Measurements from ENCODE around the gene FSTL4.
"Not testable (repeated sequence)": the region's sequence is repeated elsewhere in the genome, so short reads cannot be mapped to it uniquely, and the experiment has no call there.

Gene FSTL4

DNA sequence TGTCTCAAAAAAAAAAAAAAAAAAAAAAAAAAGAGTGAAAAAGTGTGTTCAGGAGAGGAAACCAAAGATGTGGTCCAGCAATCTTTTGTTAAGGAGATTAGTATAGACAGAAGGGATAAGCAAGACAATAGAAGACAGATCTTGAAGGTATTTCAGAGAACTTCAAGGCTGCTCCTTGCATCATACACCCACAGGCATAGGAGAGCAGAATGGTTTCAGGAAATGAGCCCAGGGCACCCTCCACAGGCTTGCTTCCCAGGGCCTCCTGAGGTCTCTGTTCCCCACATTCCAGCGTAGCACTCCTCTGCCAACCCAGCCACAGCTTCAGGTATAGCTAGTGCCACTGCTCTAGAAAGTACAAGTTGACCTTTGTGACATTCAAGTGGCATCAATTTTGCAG, 65.8 kb downstream of the FSTL4 start:
- no peak for DNase-seq

DNA sequence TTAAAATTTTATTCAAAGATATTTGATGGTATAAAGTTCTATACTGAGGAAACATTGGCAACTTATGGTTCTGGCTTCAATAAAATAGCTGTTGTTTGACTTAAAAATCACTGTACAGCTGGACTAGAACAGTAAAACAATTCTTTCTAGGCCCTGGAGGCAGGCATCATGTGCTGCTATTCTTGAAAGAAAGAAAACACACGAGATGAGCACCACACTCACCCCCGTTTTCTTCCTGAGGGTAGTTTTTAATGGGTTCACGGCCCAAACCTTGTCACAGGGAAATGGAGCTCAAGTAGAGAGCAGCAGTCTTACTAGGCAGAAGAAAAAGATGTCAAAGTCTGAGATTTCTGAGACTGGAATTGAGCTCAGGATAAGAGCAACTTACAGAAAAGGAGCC, 68.0 kb downstream of the FSTL4 start:
- no peak for DNase-seq

DNA sequence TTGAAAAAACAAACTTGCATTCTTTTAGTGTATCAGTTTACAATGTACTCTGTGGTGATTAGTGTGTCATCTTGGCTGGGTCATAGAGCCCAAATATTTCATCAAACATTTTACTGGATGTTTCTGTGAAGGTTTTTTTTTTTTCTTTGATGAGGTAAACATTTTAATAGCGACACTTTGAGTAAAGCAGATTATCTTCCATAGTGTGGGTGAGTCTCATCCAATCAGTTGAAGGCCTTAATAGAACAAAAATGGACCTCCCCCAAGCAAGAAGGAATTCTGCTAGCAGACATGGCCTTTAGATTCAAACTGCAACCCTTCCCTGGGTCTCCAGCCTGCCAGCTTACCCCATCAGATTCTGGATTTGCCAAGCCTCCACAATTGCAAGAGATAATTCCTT, 72.5 kb downstream of the FSTL4 start:
- no peak for DNase-seq

DNA sequence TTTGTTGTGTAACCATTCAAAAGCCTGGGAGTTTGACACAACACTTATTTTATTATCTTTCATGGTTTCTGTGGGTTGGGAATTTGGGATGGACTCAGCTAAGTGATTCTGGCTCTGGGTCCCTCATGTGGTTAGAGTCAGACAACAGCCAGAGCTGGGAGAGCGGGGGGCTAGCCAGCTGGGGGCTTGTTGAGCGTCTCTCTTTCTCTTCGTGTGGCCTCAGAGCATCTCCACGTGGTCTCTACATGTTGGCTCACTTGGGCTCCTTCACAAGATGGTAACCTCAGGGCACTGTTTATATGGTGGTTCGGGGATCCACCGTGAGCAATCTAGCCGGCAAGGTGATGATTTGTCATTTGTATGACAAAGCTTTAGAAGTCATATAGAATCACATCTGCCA, 73.6 kb downstream of the FSTL4 start:
- DNase-seq = no peak

DNA sequence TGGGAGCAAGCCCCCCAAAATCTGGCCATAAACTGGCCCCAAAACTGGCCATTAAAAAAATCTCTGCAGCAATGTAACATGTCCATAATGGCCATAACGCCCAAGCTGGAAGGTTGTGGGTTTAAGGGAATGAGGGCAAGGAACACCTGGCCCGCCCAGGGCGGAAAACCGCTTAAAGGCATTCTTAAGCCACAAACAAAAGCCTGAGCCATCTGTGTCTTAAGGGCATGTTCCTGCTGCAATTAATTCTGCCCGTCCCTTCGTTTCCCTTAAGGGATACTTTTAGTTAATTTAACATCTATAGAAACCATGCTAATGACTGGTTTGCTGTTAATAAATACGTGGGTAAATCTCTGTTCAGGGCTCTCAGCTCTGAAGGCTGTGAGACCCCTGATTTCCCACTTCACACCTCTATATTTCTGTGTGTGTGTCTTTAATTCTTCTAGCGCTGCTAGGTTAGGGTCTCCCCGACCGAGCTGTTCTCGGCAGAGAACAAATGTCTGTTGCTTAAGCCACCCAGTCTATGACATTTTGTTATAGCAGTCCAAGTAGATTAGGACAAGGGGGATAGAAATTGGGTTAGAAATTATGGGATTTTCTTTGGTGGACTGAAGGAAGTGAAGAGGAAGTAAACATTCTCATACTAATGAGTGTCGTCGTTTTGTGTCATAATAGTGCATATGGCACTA, 77.0 kb downstream of the FSTL4 start:
- not testable (repeated sequence) for DNase-seq

DNA sequence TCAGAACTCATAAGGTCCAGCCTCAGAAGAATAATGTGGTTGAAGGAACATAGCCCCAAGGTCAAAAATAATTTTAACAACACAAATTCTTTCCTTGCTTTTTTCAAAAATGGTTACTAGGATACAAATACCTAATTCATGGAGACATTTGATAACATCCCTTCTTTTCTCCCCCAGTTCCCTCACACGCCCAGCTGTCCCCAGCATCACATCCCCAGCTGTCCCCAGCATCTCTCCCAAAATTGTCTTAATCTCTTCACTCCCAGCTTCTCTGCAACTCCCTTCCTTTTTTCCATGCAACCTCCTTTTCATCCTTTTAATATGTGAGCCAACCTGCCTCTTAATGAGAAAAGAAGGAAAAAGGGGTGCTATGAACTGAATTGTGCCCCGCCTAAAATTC, 77.8 kb downstream of the FSTL4 start:
- DNase-seq = no peak

DNA sequence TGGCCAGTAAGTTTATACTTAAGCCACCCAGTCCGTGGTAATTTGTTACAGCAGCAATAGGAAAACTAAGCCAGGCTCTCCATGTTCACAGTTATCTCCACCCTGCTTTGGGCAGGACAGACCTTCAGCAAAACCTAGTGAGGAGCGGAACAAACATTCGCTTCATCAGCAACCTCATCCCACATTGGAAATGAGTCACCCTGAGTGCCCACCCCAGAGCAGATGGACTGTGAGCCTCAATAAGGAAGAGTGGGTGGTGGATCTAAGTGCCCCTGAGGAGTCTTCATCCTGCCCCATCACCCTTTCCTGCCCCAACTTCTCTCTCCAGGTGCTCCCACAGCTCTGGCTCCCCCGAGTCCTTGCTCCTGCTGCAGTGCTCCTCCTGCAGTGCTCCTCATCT, 78.8 kb downstream of the FSTL4 start:
- no peak for DNase-seq

DNA sequence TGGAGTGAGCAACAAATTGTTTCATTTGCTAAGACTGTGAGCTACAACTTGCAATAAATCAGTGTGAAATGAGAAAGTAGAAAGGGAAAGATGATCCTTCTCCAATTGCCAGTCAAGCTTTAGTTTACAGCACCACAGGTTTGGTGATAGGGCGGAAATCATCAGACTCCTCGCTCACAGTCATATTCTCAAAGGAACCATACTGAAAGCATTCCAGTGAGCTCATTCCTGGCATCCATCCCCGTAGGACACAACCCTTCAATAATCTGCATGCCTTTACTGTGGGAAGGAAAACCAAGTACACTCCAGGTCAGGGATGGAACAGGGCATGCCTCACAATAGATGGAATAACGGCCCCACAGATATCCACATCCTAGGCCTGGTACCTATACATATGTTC, 80.7 kb downstream of the FSTL4 start:
- no peak for DNase-seq

DNA sequence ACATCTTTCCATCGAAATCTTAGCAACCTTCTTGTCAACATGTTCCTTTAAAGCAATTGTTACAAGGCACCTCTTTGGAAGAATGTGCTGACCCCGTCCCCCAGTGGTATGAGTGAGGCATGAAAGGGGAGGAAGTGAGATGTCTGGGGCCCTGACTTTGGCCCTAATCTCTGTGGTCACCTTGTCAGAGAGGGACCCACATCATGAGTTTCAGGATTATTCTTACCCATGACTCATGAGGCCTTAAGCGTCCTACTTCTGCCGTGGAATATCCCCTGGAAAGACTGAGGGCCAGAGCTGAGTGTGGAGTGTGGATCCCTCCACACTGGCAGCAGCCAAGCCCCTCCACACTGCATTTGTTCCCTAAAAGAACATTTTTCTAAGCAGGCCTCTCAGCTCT, 81.2 kb downstream of the FSTL4 start:
- DNase-seq = no peak

DNA sequence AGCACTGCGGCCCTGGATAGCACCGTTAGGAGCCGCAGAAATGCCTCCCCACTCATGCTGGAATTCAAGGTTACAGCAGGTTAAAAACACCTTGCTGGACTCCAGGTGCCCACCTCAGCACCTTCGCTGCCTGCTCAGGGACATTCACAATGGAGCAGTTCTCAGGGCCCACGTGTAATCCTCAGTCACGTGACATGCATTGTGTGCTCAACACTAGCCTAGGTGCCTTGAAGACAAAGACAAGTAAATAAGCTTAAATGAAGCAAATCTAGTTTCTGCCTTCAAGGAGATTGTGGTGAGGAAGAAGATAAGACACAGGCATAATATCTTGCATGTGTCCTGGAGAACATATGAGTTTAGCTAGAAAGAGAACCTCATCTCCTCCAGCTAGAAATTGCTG, 82.1 kb downstream of the FSTL4 start:
- no peak for DNase-seq

DNA sequence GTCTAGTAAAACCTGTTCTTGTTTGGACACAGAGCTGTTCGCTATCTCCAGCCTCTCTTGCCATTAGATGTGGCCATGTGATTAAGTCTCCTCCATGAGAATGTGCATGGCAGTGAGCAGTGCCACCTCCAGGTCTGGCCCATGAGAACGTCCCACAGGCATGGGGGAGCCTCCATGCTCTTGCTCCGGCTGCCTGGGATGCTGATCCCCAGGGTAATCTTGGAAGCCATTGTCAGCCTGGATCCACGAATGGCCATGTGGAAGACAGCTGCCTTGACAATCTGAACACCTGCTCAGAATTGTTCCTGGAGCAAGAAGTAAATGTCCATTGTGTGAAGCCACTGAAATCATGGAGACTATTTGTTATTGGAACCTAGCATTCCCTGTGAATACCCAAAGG, 83.5 kb downstream of the FSTL4 start:
- no peak for DNase-seq

DNA sequence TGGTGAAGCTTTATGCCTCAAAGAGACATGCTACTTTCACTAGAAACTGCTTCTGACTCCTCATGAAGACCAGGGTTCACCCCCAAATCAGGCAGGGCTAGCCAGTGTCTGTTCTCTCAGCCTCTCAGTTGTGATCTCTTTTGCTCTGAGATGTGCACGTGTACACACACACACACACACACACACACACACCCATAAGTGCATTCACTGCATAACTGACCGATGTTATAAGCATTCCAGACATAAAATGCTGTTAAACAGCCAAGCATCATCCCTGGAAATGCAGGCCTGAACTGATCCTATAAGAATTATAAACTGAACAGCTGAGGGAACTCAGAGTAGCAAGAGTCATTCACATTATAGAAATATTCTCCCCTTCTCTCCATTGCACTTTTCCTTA, 85.0 kb downstream of the FSTL4 start:
- no peak for DNase-seq

DNA sequence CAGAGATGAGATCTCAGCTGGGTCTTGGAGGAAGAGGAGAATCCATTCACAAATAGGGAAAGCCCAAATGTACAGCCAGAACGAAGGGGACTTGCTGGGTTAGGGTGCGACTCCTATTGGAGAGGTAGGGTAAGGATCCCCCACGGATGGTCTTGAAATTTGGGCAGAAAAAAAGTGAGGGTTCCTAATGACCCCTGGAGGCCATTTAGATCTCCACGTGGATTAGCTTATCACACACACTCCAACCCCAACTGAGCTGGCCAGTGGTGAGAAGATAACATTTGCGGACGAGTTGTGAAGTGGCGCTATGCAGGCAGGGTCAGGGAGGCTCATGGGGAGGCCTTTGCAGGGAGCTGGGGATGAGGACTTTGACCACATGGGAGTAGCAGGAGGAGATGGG, 86.0 kb downstream of the FSTL4 start:
- no peak for DNase-seq

DNA sequence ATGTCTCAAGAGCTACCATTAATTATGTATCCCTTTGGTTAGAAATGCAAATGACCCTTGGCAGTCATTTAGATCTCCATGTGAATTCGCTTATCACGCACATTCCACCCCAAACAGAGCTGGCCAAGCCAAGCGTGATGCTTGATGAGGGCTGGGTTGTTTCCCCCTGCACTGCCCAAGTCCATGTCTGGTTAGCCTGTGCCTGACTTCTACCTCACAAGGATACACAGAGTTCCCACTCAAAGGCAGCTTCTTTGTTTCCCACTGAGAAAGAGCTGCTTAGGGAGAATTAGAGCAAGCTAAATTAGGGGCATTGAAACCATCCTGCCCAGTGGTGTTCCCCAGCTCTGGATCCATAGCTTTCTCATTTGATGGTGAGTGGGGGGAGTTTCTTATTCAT, 87.2 kb downstream of the FSTL4 start:
- no peak for DNase-seq

DNA sequence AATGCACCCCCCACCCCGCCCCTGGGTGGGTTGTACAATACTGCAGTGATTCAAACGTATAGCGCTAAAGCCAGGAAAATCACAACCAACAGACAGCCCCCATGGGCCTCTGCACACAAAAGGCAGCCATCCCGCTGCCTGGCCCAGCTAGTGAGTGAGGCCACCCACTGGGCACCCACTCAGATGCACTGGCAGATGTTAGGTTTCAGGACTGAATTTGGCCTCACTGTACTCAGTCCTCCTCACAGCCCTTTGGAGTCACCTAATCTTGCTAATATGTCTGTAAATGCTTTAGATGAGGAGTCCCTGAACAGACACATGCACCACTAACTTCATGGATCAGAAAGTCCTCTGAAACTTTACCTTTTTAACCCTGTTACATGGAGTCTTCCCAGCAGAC, 87.7 kb downstream of the FSTL4 start:
- no peak for DNase-seq

DNA sequence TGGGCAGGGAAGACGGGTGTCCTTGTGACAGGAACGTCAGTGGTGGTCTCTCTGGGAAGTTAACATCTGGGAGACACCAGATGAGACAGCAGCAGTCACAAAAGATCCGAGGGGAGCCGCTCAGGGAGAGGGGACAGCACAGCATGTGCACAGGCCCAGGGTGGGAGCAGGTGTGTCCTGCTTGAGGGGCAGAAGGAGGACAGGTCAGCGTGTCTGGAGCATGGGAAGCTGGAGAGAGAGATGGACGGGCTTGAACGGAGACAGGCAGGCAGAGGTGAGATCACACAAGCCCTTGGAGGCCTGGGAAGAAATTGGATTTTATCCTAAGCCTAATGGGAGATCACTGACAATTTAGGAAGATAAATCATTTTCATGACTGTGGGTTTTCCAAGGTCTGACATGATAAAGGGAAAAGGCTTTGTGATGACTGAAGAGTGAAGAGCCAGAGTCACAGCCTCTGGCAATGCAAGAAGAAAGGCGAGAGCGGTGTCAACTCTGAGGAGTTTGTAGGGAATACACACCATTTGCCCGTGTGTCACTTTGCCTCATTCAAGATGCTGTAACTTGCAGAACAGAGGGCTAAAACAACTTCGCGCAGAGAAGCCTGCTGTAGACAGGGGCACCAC, 88.3 kb downstream of the FSTL4 start:
- no peak for DNase-seq

DNA sequence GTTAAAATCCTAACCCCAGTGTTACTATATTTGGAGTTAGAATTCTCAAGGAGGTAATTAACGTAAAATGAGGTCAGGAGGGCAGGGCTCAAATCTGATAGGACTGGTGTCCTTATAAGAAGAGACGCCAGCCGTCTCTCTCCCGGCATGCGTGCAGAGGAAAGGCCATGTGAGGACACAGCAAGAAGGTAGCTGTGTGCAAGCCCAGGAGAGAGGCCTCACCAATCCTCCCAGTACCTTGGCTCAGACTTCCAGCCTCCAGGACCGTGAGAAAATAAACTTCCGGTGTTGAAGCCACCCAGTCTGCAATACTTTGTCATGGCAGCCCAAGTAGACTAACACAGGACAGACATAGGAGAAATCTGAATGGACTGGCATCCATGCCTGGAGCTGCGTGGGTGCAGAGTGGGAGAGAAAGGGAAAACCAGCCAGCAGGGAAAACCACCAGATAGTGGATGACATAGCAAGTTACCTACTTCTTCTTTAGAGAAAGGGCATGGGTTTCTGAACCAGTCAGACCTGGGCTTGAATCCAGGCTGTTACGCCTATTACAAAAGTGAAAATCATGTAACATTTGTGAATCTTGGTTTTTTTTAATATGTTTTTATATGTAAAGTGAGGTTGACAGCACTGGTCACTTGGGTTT, 89.2 kb downstream of the FSTL4 start:
- DNase-seq = no peak

DNA sequence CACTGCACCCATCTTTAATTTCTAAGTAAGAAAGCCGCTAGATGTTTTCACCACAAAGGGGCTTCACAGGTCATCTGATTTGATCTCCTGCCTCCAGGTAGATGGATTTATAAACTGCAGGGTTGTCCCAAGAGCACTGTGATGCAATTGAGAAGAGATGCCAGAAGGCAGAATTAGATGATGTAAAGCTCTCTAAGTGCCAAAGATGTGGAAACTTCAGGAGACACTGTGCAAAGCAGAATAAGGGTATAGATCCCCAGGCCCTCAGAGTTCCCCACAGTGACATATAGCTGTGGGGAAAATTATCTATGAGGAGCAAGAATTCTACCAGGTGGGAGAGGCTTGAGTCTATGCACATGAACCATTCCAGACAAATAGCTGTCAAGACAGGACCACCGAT, 90.5 kb downstream of the FSTL4 start:
- DNase-seq = no peak

DNA sequence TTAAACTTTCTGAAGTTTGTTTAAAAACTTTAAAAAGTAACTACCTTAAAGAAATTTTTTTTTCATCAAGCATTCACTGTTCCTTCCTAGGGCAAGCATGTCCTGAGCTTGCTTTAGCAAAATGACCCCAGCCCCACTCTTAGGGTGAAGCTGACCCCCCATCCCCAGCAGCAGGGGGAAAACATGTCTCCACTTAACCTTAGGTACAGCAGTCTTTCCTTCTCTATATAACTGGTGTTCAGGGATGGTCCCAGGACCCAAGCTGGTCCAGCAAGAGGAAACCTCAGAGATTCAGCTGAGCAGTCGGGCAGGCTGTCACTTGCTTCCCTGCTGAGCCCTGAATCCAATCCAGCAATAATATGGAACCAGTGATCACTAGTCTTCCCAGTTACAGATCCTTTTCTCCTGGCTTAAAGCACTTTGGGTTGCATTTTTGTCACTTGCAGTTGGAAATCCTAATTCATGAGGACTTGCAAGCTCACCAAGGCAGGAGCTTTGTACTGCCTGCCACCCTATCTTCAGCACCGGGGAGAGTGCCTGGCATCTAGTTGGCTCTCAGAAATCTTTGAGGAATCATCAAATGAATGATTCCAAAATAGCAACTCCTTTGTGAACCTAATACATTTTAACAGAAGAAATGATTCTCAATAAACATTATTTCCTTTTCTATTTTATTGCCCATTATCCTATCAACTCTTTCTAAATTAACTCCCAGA, 91.2 kb downstream of the FSTL4 start:
- DNase-seq = no peak

DNA sequence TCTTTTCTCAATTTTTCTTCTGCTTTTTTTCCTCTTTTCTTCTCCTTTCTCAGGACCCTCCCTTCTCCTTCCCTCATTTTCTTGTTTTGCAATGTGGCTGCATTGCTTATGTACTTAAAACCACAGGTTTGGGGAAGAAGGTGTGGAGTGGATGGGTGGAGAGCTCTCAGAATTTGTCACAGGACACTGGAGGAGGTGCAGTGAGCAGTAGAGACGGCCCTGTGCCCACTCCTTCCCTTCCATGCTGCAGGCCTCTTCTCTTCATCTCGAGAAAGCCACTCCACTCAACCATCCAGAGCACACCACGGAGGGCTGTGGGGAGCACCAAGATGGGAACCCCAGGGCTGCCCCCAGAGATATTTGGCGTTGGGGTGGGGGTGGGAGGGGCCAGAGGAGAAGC, 92.3 kb downstream of the FSTL4 start:
- no peak for DNase-seq

DNA sequence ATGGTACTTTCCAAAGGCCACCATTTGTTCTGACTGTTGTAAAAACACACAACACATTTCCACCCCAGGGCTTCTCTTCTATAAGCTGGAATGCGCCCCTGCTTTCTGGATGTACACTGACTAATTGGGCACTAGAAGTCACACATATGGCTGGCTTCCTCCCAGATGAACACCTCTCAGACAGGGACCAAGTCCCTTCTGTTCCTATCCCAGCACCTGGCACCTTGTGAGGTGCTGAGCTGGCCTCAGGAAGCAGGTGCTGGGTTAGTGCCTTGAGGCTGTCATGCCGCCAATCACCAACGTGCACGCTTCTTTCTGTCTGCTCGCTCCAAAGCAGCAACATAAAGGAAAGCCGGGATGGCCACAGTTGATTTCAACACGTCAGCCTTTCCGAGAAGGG, 93.2 kb downstream of the FSTL4 start:
- DNase-seq = no peak

DNA sequence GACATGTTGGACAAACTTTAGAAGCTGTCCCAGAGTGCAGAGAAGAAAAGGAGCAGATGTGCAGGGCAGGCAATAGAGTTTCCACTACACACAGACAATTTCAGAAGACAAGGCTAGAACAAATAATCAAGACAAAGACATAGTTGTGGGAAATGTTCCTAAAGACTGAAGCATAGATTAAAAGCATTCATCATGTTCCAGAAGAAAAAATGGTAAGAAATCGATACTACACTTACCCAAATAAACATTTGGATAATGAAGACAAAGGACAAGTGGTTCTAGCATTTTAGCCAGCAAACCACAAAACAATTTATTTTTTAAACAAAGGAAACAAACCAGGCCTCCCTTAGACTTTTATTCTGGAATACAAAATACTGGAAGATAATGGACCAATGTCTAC, 97.9 kb downstream of the FSTL4 start:
- no peak for DNase-seq

DNA sequence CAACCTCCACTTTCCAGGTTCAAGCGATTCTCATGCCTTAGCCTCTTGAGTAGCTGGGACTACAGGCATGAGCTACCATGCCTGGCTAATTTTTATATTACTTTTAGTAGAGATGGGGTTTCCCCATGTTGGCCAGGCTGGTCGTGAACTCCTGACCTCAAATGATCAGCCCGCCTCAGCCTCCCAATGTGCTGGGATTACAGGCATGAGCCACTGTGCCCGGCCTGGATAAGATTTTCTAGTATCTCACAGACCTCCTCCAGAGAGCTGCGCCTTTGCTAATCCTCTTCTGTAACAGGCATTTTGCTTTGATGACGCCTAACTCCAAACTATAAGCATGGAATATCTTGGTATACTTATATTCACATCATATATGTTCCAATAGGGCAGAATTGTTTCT, 99.4 kb downstream of the FSTL4 start:
- DNase-seq = no peak

DNA sequence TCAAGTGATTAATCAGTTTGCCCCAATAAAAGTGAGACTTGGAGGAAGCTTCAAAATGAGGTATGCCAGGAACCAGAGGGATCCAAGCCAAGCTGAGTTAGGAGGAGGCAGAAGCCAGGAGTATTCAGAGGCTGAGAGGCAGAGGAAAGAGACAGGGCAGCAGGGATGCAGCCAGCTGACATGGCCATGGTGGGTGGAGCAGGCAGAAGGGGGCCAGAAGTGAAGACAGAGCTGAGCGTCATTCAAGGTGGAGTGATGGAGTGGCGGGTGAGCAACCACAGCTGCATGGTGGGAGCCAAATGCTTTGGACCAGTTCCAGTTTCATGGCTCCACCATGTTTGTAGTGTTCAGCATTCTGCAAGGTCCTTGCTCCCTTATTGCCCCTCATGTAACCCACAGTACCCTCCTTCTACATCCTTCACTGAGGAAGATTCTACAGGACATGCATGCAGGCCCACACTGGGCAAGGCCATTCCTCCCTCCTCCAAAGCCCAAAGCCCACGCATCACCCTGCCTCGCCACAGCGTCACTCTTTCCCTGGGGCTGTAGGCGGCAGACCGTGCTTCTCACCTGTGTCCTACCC, 100.6 kb downstream of the FSTL4 start:
- DNase-seq = no peak

All from activated CD4-positive, CD25-positive, alpha-beta regulatory T cell (primary cell).